Endothelial cell (in vitro differentiated cells): ENCODE measurements around the gene NCF2. TPM values are rescaled to one million over a fixed set of nuclear protein-coding genes. Genes with fewer than 3 reads are reported as not detected.

ENCODE experiments used
- DNase-seq: peaks from one replicate; pipeline ENCODE4 v3.0.0; 2021; ENCODE audit warnings: low spot score
- H3K27ac Mint-ChIP-seq: one replicate; pipeline ENCODE4 v1.8.0; 2021; ENCODE audit warnings: mixed read lengths, inconsistent platforms; ENCODE audit not compliant: unreplicated experiment
- H3K27me3 Mint-ChIP-seq: one replicate; pipeline ENCODE4 v1.8.0; 2021; ENCODE audit warnings: mild to moderate bottlenecking, moderate library complexity, mixed read lengths, inconsistent platforms; ENCODE audit not compliant: unreplicated experiment
- H3K36me3 Mint-ChIP-seq: one replicate; pipeline ENCODE4 v1.8.0; 2021; ENCODE audit warnings: mild to moderate bottlenecking, low read depth, mixed read lengths, inconsistent platforms; ENCODE audit not compliant: unreplicated experiment
- H3K4me1 Mint-ChIP-seq: one replicate; pipeline ENCODE4 v1.8.0; 2021; ENCODE audit warnings: mild to moderate bottlenecking, mixed read lengths, inconsistent platforms; ENCODE audit not compliant: unreplicated experiment
- H3K4me3 Mint-ChIP-seq: one replicate; pipeline ENCODE4 v1.8.0; 2021; ENCODE audit warnings: mild to moderate bottlenecking, mixed read lengths, inconsistent platforms; ENCODE audit not compliant: unreplicated experiment
- H3K9me3 Mint-ChIP-seq: one replicate; pipeline ENCODE4 v1.8.0; 2021; ENCODE audit warnings: mixed read lengths, inconsistent platforms; ENCODE audit not compliant: unreplicated experiment
- total RNA-seq: library from RNA; stranded (reverse); fragmentation: NEBNext Ultra II Directional; extraction: Animal tissue kit (Norgen Biotek cat#: 25700); gene quantifications from one replicate; pipeline ENCODE4 v1.2.1, GENCODE V29; 2021; ENCODE audit not compliant: unreplicated experiment
- TF ChIP-seq, protein P1 (sequence below): fragments of 200-600 bp; sonication (generic); IDR thresholded peaks from one replicate; pipeline ENCODE4 v1.5.0; 2021; ENCODE audit warnings: antibody characterized with exemption; ENCODE audit not compliant: unreplicated experiment

NCF2 gene
- total RNA-seq, 1 donor from 2014 or later: 0.67 TPM

DNA sequence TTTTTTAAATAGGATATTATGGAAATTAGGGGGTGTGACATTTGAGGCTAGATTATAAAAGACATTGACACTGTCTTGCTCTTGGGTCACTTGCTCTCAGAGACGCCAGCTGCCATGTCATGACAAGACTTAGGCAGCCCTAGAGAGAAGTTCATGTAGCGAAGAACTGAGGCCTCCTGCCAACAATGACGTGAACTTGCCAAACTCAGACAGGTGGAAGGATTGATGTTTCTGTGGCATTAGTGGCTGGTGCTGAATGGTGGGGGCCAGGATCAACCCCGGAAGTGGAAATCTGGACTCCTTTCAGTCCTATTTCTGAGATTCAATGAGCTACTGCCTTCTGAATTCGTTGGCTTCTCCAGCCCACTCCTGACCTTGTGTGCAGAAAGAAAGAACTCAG lies 14.7 kb downstream of the NCF2 start:
- TF ChIP-seq, protein P1, sequence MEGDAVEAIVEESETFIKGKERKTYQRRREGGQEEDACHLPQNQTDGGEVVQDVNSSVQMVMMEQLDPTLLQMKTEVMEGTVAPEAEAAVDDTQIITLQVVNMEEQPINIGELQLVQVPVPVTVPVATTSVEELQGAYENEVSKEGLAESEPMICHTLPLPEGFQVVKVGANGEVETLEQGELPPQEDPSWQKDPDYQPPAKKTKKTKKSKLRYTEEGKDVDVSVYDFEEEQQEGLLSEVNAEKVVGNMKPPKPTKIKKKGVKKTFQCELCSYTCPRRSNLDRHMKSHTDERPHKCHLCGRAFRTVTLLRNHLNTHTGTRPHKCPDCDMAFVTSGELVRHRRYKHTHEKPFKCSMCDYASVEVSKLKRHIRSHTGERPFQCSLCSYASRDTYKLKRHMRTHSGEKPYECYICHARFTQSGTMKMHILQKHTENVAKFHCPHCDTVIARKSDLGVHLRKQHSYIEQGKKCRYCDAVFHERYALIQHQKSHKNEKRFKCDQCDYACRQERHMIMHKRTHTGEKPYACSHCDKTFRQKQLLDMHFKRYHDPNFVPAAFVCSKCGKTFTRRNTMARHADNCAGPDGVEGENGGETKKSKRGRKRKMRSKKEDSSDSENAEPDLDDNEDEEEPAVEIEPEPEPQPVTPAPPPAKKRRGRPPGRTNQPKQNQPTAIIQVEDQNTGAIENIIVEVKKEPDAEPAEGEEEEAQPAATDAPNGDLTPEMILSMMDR: no peak
- Mint-ChIP-seq H3K4me1 (peaks cover 5% of the 10 kb centered on the region), H3K4me3 (no peak overlapping the region), H3K27me3 (peaks cover 5% of the 10 kb centered on the region), H3K9me3 (no peaks in the 10 kb centered on the region), H3K27ac (no peak overlapping the region), H3K36me3 (no peaks in the 10 kb centered on the region)
- no peak for DNase-seq

DNA sequence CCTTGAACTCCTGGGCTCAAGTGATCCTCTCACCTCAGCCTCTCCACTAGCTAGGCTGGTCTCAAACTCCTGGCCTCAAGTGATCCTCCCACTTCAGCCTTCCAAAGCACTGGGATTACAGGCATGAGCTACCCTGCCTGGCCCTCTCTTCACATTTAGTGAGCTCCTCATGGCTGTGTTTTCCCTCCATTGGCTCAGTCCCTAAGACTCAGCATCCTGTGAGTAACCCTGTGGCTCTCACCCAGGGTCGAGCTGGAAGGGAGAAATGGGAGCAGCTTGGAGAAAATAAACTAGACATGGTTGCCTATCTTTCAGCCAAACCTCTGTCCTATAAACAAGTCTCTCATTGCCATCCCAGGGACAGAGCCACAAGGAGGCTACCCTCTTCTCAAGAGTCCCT lies 17.5 kb downstream of the NCF2 start:
- DNase-seq: no peak
- Mint-ChIP-seq H3K36me3 (no peaks in the 10 kb centered on the region), H3K4me1 (peaks cover 16% of the 10 kb centered on the region), H3K4me3 (no peak overlapping the region), H3K27ac (no peak overlapping the region), H3K9me3 (no peaks in the 10 kb centered on the region), H3K27me3 (peaks cover 14% of the 10 kb centered on the region)
- TF ChIP-seq, protein P1: no peak

DNA sequence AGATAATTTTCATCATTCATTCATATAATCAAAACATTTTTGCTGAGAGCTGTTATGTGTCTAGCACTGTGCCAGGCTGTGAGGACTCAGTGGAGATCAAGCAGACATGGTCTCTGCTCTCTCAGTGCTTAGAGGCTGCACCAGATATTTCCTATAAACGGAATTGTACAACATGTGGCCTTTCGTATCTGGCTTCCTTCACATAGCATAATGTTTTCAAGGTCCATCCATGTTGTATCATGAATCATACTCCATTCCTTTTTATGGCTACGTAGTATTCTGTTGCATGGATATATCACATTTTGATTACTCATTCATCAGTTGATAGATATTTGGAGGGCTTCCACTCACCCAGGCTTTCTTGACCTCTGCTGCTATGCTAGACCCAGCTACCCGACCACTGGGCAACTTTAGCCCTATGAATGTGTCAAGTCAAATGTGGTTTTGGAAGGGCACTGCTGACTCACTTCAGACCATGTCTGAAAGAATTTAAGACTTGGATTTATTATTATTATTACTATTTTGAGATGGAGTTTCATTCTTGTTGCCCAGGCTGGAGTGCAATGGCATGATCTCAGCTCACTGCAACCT lies 18.5 kb downstream of the NCF2 start:
- Mint-ChIP-seq H3K4me3 (no peak overlapping the region), H3K27me3 (peaks cover 19% of the 10 kb centered on the region), H3K4me1 (peaks cover 22% of the 10 kb centered on the region), H3K36me3 (no peaks in the 10 kb centered on the region), H3K27ac (no peak overlapping the region), H3K9me3 (no peaks in the 10 kb centered on the region)
- no peak for DNase-seq
- TF ChIP-seq, protein P1: no peak

DNA sequence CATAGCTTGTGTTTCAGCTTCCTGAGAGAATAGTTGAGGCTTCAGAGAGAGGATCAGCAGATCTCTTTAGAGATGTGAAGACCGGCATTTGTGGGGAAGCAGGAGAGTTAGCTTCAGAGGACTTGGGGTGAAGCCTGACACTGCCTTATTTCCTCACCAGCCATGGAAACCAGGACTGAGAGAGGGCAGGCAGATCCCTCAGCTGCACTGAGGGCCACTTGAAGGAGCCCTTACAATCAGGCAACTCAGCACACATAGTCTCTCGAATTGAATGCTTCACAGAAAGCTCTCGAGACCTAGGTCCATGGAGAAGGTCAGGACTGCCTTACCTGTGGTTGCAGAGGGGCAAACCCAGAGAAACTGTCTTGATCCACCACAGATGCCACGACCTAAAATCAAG lies 19.8 kb downstream of the NCF2 start:
- Mint-ChIP-seq H3K4me3 (no peak overlapping the region), H3K4me1 (peaks cover 25% of the 10 kb centered on the region), H3K27me3 (peaks cover 22% of the 10 kb centered on the region), H3K27ac (no peak overlapping the region), H3K36me3 (peaks cover 3% of the 10 kb centered on the region), H3K9me3 (no peaks in the 10 kb centered on the region)
- TF ChIP-seq, protein P1: no peak
- no peak for DNase-seq

DNA sequence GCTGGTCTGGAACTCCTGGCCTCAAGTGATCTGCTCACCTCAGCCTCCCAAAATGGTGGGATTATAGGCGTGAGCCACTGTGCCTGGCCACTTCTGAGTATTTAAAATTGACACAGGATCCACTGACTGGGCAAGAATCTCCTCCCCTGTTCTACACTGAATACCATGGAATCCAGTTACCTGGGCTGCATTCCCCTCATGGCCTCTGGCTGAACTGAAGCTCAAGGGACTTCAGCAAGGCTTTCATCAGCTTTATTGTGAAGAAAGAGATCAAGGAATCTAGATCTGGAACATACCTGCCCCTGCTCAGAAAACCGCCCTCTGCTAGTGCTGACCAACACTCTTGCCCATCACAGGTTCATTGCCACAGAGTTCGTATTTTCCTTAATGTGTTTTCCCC lies 20.5 kb downstream of the NCF2 start:
- peaks cover 30% of the 10 kb centered on the region for H3K4me1 Mint-ChIP-seq
- no peak overlapping the region for H3K27ac Mint-ChIP-seq
- DNase-seq: no peak
- no peak overlapping the region for H3K4me3 Mint-ChIP-seq
- H3K9me3 Mint-ChIP-seq: no peaks in the 10 kb centered on the region
- H3K36me3 Mint-ChIP-seq: peaks cover 6% of the 10 kb centered on the region
- H3K27me3 Mint-ChIP-seq: peaks cover 24% of the 10 kb centered on the region
- TF ChIP-seq, protein P1: no peak
